HG03571 (cell line): ENCODE measurements around the gene BRSK1.

ENCODE experiments used
- ATAC-seq: cut with Tn5 transposase; IDR thresholded peaks from one replicate; pipeline ENCODE4 v1.9.1; 2021; ENCODE audit not compliant: unreplicated experiment

The BRSK1 gene

DNA sequence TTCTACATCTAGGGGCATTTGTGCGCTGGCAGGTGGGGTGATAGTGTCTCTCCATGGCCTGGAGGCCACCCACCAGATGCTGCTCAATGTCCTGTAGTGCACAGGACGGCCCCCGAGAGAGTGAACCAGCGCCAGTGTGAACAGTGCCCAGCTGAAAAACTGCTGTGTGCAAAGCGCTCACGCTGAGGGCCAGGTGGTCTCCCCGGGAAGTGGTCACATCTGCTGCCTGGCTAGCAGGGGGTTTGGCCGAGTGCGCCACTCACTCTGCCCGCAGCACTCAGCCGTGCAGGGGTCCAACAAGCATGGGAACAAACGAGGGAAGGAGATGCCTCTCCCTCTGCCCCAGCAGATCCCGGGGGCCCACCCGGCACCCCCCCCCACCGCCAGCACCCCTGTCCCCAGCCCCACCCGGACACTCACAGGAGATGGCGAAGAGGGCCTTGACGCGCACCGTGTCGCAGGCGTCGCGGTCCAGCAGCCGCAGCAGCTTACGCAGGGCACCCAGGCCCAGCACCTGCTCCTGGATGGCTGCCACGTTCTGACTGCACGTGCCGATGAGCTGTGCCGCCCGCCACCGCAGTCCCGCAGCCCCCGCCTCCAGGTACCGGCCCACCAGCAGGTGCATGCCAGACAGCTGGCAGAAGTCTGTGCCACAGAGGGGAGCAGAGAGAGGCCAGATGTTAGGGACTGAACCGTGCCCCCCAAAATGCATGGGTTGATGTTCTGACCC, 9.7 kb upstream of the BRSK1 start:
- no peak for ATAC-seq

DNA sequence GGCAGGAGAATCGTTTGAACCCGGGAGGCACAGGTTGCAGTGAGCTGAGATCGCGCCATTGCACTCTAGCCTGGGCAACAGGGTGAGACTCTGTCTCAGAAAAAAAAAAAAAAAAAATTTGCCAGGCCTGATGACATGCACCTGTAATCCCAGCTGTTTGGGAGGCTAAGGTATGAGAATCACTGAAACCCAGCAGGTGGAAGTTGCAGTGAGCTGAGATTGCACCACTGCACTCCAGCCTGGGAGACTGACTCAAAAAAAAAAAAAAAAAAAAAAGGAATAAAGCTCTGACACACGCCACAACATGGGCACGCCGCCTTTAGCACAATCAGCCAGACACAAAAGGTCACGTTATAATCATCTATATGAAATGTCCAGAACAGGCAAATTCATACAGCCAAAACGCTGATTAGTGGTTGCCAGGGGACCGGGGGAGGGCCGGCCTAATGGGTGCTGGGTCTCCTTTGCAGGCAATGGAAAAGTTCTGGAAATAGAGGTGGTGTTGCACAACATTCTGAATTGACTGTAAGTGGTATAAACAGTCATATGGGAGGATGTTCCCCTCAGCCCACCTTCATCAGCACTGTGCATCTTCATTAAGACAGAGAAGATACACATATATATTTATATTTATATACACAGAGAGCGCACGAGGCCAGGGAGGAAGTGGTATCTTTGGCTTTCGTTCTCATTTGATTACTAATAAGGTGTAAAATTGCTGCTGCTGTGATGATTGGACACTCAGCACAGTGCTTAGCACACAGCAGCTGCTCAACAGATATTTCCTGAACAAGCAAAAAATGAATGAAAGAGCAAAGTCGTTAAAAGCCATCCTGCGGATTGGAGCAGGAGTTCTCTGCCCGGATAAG, 7.7 kb upstream of the BRSK1 start:
- ATAC-seq, result peak; percentile 47

- no peak for ATAC-seq
These were observed 6.9 kb upstream of the BRSK1 start for GRCh38 chr19:55276720-55277430.

DNA sequence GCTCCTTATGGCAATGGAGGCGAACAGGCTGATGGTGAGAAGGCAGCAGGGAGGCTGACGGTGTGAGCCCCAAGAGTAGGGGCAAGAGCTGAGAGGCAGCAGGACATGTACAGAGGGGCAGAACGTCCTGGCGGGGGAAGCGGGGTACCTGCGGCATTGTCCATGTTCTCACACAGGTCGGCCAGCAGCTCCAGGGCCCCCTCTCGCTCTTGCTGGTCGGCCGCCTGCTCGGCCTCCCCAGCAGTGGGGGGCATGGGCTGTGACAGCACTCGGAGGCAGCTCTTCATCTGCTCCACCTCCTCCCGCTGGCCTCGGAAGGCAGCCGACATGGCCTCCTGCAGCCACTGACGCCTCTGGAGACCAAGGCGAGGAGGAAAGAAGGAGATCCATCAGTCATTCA, 6.3 kb upstream of the BRSK1 start:
- ATAC-seq, result no peak

DNA sequence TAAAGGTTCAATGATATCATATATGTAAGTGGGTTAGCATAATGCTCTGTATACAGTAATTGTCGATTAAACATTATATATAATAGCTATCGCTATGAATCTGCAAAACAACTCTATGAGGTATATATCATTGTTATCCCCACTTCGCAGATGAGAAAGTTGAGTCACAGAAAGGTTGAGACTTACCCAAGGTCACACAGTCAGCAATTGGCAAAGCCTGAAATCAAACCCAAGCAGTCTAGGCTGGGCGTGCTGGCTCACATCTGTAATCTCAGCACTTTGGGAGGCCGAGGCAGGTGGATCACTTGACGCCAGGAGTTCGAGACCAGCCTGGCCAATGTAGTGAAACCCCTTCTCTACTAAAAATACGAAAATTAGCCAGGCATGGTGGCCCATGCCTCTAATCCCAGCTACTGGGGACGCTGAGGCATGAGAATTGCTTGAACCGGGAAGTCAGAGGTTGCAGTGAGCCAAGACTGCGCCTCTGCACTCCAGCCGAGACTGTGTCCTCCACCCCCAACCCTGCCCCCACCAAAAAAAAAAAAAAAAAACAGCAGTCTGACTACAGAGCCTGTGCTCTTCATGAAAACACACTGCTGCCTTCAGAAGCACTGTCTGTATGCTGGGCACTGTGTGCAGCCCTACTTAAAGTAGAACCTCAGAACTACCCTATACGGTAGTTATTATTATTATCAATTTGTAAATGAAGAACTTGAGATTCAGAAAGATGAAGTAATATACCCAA, 5.2 kb upstream of the BRSK1 start:
- no peak for ATAC-seq

DNA sequence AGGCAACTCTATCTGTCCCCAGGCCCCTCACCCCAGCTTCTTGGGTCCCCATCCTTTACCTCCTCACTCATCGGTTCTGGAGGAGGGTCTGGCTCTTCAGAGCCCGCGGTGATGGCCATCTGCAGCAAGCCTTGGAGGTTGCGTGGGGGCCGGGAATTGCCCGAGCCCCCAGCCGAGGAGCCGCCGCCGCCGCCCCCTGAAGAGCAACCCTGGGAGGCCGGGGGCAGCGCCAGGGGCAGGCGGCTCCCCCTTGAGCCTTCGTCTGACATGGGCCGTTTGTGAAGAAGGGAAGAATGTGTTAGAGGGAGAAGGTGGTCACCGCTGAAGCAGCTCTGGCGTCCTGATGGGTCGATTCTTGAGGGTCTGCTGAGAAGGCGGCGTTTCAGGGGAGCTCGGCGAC, 4.5 kb upstream of the BRSK1 start:
- ATAC-seq, result no peak

DNA sequence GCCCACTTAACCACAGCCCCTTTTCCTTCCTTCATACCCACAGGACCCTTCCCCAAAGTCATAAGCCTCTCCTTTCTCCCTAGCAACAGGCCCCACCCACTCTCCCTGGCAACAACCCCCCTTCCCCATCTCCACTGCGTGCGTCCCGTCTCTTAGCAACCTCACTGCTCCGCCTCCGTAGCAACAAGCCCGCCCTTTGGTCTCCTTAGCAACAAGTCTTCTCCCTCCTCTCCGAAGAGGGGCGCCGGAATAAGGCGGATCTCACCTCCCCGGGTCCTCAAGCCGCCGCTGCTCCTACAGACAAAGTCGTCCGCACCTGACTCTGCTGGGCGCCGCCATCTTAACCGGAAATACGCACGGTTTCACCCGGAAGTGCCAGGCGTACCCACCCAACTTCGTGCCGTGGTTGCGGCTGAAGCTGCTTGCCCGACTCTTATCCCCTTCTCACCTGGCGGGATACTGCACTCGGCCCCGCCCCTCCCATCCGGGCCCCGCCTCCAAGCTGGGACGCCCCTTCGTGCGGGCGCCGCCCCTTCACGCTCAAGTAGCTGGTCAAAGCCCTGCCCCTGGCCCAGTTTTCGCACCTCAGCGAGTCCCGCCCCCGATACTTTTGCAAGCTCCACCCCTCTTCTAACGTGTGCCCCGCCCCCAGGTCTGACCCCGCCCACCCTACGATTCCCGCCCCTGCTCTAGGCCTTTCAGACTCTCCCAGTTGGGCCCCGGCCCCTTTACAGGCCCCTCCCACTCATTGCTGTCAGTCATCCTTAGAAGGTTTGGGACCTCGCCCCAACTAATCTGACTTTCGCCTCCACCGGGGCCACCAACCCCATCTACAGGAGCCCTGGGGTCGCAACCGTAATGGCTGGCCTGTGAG, 3.8 kb upstream of the BRSK1 start, which contains the start of gene HSPBP1:
TSS of gene HSPBP1 (minus strand) at position 341 of the 874 bp plus-strand sequence. CDS start 502 bp downstream, outside the sequence.
- ATAC-seq, result peak; percentile 50

- no peak for ATAC-seq
These were observed 735 bp downstream of the BRSK1 start for GRCh38 chr19:55284405-55285058.

DNA sequence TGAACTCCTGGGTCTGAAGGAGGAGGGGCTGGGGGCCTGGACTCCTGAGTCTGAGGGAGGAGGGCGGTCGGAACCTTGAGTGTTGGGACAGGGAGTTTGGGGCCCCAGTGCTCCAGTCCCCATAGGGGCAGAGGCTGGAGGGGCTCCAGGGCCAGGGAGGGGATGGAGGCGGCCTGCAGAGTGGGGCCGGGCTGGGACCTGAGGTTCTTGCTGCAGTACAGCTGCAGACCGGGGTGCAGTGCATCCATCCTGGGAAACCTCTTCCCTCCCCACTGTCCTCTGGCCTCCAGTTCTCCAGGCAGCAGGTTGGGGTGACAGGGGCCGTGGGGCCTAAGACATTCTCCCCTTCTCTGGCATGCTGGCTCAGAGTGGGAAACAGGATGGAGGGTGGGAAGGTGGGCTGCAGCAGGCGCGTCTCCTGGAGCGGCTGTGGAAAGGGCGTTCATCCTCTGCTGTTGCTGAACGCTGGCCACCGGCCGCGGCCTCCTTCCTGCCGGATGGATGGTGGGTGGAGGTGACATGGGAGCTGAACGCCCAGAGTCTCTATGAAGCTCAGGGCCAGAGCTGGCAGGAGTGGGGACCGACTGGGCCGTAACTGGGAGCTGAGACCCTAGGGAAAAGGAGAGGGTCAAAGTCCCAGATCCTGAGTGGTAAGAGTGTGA, 1.6 kb downstream of the BRSK1 start:
- no peak for ATAC-seq

GRCh38 chr19:55287361-55288079, 3.7 kb downstream of the BRSK1 start:
- ATAC-seq, result no peak

GRCh38 chr19:55289117-55289796, 5.5 kb downstream of the BRSK1 start:
- ATAC-seq, result no peak

GRCh38 chr19:55297267-55297666, 13.5 kb downstream of the BRSK1 start:
- no peak for ATAC-seq

- ATAC-seq, result no peak
These were observed 16.2 kb downstream of the BRSK1 start for GRCh38 chr19:55299991-55300390.

GRCh38 chr19:55300886-55301458, 17.2 kb downstream of the BRSK1 start:
- ATAC-seq, result no peak

DNA sequence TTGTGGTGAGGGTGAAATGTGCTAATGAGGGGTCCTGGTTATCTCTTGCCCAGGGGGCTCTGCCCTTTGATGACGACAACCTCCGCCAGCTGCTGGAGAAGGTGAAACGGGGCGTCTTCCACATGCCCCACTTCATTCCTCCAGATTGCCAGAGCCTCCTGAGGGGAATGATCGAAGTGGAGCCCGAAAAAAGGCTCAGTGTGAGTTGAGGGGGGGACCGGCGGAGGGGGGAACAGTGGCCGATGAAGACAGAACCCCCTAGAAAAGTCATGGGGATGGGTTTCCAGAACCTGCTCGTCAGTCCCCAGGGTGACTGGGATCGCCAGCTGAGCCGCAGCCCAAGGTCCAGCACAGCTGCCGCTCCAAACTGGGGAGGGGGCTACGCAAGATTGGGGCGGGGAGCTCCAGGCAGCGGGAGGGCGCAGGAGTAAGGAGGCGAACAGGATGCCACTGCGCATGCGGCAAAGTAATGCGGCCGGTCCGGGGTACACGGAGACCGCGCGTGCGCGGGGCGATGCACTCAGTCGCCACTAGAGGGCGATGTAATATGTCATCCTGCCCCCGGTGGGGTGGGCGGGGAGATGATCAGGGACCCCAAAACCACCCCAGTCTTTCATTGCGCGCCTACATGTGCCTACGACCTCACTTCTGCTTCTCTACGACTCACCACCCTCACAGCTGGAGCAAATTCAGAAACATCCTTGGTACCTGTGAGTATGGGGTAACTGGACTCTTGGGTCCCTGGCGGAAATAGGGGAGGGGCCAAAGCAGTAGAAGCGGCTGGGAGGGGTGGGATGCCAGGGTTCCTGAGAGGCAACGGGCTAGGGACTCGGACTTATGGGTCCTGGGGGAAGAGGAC, 17.9 kb downstream of the BRSK1 start:
- ATAC-seq, result no peak

- ATAC-seq, result no peak
These were observed 18.5 kb downstream of the BRSK1 start for GRCh38 chr19:55302318-55302703.
